Esophagus squamous epithelium (tissue), 4 donors: Measurements from ENCODE around the gene DNAJC4.

Experiments used
- POLR2A ChIP-seq, 4 donors: fragments of 450-650 bp; IDR thresholded peaks; one replicate each; pipeline ENCODE4 v1.6.1; 2017; ENCODE audit warnings: antibody characterized with exemption in 4 of 4, mild to moderate bottlenecking in 4 of 4, moderate library complexity in 3 of 4
- TF ChIP-seq, protein P1 (sequence below), 6 experiments: fragments of 450-650 bp in 4 of 6; fragments of 200-600 bp in 2 of 6; sonication (generic) in 2 of 6; IDR thresholded peaks; one replicate each; pipeline ENCODE4 v1.5.1; 2016 to 2019; ENCODE audit warnings: antibody characterized with exemption in 6 of 6, mild to moderate bottlenecking in 4 of 6, moderate library complexity in 4 of 6

DNA sequence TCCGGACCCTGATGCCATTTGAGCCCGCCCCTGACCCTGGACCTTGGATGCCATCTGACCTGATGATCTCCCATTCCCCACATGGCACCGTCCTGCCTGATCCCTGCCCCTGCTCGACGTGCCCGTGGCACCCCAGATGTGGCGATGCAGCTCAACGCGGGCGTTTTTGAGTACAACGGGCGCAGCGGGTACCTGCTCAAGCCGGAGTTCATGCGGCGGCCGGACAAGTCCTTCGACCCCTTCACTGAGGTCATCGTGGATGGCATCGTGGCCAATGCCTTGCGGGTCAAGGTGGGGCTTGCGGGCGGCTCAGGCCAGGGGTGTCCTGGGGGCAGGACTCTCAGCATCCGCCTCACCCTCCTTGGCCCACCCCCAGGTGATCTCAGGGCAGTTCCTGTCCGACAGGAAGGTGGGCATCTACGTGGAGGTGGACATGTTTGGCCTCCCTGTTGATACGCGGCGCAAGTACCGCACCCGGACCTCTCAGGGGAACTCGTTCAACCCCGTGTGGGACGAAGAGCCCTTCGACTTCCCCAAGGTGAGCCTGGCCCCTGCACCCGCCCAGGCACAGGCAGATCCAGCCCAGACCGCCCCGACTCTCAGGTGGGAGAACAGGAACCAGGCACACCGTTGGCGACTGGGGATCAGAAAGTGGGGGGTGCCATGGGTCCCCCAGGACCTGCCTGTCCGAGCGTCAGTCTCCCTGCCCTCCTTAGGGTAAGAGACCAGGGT is 32.1 kb downstream of the DNAJC4 start:
- TF ChIP-seq, protein P1, sequence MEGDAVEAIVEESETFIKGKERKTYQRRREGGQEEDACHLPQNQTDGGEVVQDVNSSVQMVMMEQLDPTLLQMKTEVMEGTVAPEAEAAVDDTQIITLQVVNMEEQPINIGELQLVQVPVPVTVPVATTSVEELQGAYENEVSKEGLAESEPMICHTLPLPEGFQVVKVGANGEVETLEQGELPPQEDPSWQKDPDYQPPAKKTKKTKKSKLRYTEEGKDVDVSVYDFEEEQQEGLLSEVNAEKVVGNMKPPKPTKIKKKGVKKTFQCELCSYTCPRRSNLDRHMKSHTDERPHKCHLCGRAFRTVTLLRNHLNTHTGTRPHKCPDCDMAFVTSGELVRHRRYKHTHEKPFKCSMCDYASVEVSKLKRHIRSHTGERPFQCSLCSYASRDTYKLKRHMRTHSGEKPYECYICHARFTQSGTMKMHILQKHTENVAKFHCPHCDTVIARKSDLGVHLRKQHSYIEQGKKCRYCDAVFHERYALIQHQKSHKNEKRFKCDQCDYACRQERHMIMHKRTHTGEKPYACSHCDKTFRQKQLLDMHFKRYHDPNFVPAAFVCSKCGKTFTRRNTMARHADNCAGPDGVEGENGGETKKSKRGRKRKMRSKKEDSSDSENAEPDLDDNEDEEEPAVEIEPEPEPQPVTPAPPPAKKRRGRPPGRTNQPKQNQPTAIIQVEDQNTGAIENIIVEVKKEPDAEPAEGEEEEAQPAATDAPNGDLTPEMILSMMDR (IDR thresholded peaks at IDR 0.05), result no peak
- no peak for TF ChIP-seq POLR2A (IDR thresholded peaks at IDR 0.05)
